Peyer's patch (tissue), 4 donors: ENCODE data around the gene MS4A4E.

Source experiments
- POLR2A ChIP-seq, 2 donors: fragments of 450-650 bp; IDR thresholded peaks; one replicate each; pipeline ENCODE4 v1.5.1; 2017; ENCODE audit warnings: antibody characterized with exemption in 2 of 2, mild to moderate bottlenecking in 2 of 2, moderate library complexity in 2 of 2
- TF ChIP-seq, protein P1 (sequence below), 6 experiments: fragments of 450-650 bp in 4 of 6; fragments of 200-600 bp in 2 of 6; sonication (generic) in 1 of 6; IDR thresholded peaks; one replicate each; pipeline ENCODE4 v1.5.1; 2017 to 2019; ENCODE audit warnings: antibody characterized with exemption in 6 of 6, mild to moderate bottlenecking in 3 of 6, moderate library complexity in 1 of 6

DNA sequence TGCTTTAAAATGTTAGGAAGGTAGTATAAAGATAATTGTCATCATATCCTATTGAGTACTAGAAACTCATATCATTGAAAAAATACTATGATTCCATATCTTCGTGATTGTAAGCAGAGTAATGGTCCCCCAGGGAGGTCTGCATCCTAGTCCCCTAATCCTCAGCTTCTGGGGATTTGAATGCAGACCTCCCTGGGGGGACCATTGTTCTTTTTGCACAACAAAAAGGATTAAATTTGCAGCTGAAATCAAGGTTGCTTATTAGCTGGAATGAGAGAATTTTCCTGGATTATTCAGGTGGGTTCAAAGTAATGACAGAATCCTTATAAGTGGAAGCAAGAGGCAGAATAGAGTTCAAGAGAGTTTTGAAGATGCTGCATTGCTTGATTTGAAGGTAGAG, 34.0 kb downstream of the MS4A4E start:
- TF ChIP-seq, protein P1, sequence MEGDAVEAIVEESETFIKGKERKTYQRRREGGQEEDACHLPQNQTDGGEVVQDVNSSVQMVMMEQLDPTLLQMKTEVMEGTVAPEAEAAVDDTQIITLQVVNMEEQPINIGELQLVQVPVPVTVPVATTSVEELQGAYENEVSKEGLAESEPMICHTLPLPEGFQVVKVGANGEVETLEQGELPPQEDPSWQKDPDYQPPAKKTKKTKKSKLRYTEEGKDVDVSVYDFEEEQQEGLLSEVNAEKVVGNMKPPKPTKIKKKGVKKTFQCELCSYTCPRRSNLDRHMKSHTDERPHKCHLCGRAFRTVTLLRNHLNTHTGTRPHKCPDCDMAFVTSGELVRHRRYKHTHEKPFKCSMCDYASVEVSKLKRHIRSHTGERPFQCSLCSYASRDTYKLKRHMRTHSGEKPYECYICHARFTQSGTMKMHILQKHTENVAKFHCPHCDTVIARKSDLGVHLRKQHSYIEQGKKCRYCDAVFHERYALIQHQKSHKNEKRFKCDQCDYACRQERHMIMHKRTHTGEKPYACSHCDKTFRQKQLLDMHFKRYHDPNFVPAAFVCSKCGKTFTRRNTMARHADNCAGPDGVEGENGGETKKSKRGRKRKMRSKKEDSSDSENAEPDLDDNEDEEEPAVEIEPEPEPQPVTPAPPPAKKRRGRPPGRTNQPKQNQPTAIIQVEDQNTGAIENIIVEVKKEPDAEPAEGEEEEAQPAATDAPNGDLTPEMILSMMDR (IDR thresholded peaks at IDR 0.05): no peak
- TF ChIP-seq POLR2A (IDR thresholded peaks at IDR 0.05): no peak
